ENCODE measurements around the gene FBXL17. TPM values are rescaled to one million over a fixed set of nuclear protein-coding genes. Genes with fewer than 3 reads are reported as not detected.
"Not testable (repeated sequence)": the region's sequence is repeated elsewhere in the genome, so short reads cannot be mapped to it uniquely, and the experiment has no call there.

FBXL17 gene
- total RNA-seq: 27.3 TPM
- long read RNA-seq, full-length matches to known transcripts: 4 of 25 reads
- long read RNA-seq, partial matches to known transcripts: 3 of 25 reads
- long read RNA-seq, other reads (novel, unspliced or antisense): 18 of 25 reads

DNA sequence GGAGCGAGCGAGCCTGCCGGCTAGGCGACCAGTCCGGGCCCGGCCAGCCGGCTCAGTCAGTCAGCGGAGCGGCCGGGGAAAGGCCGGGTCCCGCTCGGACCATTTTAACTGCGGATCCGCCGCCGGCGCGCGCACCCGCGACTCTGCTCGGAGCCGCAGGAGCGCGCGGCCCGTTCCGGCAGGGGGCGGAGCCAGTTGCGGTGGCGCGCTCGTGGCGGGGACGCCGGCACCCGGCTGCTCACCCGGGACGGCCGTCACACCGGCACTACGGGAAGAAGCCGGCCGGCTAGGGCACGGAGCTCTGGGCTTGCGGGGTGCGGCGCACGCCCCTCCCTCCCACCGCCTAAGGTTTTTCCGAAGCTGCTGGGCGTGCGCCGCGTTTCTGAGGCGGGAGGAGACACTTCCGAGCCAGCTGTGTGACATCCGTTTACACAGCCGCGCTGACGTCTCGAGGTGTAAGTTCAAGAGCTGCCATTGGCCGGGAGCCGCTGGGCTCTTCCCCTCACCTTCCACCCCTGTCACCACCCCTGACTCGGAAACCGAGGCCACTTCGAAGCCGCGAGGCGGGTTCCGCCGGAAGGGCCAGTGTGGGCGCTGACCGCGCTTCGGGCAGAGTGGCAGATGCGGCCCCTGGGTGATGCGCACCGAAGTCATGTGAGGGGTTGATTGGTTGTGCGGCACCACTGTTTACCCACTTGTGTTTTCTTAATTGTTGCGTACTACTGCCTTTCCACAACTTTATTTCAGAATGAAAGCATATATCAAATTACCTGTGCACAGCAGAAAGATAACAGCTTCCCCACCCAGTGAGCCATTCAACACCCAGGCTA, at the start of gene FBXL17:
Gene FBXL17 (minus strand): TSS at position 145 of the 830 bp plus-strand sequence.
- DNase-seq (ENCODE audit: low spot score): peak; percentile 98
- intact Hi-C loops (cut with DNase I): loop anchor here (5.0 kb wide), 1 partner anchor 1030 kb away; no protein-coding TSS in a partner anchor

DNA sequence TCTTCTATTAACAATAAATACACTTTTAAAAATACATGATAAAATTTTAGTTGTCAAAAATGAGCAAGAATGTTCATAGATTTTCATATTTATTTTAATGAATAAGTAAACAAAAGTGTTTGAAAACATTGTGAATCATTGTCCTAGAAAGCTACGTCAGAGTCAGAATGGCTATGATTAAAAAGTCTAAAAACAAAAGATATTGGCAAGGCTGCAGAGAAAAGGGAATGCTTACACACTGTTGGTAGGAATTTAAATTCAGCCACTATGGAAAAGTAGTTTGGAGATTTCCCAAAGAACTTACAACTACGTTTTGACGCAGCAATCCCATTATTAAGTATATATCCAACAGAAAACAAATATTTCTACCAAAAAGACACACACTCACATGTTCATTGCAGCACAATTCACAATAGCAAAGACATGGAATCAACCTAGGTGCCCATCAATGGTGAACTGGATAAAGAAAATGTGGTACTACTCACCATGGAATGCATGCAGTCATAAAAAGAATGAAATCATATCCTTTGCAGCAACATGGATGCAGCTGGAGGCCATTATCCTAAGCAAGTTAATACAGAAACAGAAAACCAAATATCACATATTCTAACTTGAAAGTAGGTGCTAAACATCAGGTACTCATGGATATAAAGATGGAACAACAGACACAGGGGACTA, 49.2 kb upstream of the FBXL17 start:
- intact Hi-C loops (cut with DNase I): no loop called here
- no peak for DNase-seq (ENCODE audit: low spot score)

DNA sequence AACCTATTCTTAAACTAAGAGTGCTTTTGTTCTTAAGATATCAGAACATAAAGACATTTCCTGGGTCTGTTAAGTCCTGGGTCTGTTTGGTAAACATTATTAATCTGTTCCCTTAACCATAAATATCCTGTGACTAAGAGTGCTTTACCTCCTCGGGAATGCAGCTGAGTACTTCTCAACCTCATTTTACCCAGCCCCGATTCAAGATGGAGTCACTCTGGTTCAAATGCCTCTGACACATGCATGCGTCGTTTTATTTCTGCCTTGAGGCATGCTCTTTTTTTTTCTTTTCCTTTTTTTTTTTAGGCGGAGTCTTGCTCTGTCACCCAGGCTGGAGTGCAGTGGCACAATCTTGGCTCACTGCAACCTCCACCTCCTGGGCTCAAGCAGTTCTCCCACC, 39.8 kb upstream of the FBXL17 start:
- DNase-seq (ENCODE audit: low spot score): no peak
- intact Hi-C loops (cut with DNase I): no loop called here

DNA sequence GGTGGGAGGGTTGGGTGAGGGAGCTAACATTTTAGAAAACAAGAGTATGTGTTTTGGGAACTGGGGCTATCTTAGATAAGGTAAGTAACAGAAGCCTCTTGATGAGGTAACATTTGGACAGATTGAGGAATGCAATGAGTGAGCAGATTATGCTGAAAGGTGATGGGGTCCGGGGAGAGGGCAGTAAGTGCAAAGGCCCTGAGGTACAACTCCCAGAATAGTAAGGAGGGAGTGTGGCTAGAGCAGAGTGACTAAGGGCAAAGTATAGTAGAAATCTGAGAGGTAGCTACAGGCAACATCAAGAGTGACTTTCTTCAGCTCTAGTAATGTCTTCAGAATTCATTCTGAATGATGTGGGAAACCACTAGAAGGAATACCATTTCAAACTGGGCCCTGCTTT, 38.9 kb upstream of the FBXL17 start:
- DNase-seq (ENCODE audit: low spot score): no peak
- intact Hi-C loops (cut with DNase I): no loop called here

DNA sequence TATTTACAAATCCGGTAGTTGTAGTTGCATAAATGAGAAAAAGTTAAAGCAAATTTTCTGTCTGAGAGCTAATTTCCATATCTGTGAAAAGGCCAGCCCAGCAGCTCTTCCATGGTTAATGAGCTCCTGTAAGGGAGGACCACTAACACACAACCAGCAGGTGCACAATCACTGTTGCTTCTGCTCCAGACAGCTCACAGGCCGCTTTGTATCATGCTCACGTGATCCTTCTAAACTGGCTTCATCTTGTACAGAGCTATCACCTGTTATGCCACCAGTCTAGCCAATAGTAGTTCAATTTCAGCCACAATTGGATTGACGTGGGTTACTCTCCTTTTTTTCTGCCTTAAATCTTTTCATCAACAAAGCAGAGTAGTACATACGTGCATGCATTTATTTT, 38.3 kb upstream of the FBXL17 start:
- intact Hi-C loops (cut with DNase I): no loop called here
- DNase-seq (ENCODE audit: low spot score): no peak

DNA sequence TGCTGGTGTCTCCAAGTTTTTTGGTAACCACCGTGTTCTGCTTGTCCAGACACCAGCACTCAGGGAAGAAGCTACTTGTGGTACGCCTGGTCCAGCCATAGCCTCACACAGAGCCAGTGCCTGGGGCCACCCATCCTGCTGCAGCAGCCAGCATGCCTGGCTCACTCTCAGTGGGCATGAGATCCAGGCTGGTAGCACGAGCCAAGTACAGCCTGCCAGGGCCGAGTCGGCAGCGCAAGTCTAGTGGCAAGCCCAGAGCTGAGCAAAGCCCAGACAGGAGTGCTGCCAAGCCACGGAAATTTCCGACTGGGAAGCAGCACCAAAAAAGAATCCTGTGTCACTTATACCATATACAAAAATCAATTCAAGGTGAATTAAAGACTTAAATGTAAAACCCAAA, 36.3 kb upstream of the FBXL17 start:
- intact Hi-C loops (cut with DNase I): no loop called here

DNA sequence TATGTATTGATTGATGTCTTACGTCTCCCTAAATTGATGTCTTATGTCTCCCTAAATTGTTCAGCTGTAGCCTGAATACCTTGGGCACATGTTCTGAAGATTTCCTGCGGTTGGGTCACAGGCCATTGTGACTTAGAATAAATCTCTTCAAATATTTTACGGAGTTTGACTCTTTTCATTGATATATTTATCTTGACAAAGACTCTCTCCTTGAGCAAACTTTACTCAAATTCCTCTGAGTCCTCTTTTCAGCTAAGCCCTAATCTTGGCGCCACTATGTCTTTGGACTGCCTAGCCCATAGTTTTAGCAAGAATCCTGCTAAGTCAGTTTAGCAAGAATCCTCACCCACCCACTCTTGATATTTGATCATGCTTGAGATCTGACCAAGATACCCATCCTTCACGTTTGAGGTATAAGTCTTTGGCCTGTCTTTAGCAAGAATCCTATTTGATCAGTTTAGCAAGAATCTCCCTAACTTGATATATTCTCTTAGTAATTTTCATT, 35.3 kb upstream of the FBXL17 start:
- DNase-seq (ENCODE audit: low spot score): no peak
- intact Hi-C loops (cut with DNase I): no loop called here

More for the DNA sequence above, 36.3 kb upstream of the FBXL17 start:
- peak; percentile 84 for DNase-seq (ENCODE audit: low spot score)

DNA sequence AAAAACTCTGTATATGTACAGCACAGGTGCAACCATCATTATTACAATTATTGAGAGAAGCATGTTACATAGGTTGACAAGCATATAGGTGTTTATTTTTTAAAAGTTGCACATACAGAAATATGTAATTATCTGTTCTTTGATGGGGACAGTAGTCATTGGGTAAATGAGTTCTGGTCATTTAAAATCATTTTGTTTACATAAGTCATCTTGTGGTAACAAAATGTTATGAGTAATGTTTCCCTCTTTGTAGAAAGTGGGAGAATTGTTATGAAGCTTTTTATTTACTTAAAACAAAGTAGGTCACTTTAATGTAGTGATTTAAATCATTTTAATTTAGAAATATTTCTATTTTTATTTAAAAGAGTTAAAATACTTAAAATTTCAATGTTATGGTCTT, 33.8 kb upstream of the FBXL17 start:
- DNase-seq (ENCODE audit: low spot score): no peak
- intact Hi-C loops (cut with DNase I): no loop called here

DNA sequence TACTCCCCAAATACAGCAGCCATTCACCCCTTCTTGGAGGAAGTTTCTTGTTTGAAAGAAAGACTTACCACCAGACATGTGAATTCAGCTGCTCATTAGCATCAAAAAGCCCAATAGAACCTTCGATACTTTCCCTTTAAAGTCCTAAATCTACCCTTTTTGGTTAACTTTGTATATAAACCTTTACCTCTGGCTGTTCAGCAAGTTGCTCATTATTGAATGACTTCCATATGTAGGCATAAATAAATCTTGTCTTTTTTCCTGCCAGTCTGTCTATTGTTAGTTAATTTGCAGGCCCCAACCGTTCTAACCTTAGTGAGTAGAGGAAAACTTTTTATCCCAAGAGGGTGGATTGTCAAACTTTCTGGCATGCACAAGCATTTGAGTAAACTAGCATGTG, 27.9 kb upstream of the FBXL17 start:
- DNase-seq (ENCODE audit: low spot score): no peak
- intact Hi-C loops (cut with DNase I): no loop called here

DNA sequence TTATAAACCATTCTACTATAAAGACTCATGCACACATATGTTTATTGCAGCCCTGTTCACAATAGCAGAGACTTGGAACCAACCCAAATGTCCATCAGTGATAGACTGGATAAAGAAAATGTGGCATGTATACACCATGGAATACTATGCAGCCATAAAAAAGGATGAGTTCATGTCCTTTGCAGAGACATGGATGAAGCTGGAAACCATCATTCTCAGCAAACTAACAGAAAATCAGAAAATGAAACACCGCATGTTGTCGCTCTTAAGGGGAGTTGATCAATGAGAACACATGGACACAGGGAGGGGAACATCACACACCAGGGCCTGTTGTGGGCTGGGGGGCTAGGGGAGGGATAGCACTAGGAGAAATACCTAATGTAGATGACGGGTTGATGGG, 23.3 kb upstream of the FBXL17 start:
- intact Hi-C loops (cut with DNase I): not testable (repeated sequence)

DNA sequence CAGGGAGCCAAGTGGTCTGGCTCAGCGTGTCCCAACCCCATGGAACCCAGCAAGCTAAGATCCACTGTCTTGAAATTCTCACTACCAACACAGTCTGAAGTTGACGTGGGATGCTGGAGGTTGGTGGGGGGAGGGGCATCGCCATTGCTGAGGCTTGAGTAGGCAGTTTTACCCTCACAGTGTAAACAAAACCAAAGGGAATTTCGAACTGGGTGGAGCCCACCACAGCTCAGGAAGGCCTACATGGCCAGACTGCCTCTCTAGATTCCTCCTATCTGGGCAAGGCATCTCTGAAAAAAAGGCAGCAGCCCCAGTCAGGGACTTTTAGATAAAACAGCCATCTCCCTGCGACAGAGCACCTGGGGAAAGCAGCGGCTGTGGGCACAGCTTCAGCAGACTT, 17.1 kb upstream of the FBXL17 start:
- DNase-seq (ENCODE audit: low spot score): no peak
- intact Hi-C loops (cut with DNase I): no loop called here

More for the DNA sequence above, 23.3 kb upstream of the FBXL17 start:
- not testable (repeated sequence) for DNase-seq (ENCODE audit: low spot score)

DNA sequence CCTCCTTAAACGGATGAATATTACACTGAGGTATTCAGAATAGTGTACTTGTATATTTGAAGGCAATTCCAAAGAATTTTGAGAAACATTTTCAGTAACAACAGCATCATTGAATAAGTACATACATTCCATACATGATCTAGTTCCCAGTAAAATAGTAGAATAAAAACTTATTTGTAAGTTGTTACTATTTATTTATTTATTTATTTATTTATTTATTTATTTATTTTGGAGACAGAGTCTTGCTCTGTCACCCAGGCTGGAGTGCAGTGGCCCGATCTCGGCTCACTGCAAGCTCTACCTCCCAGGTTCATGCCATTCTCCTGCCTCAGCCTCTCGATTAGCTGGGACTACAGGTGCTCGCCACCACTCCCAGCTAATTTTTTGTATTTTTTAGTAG, 14.9 kb upstream of the FBXL17 start:
- intact Hi-C loops (cut with DNase I); DNase-seq (ENCODE audit: low spot score): not testable (repeated sequence)

DNA sequence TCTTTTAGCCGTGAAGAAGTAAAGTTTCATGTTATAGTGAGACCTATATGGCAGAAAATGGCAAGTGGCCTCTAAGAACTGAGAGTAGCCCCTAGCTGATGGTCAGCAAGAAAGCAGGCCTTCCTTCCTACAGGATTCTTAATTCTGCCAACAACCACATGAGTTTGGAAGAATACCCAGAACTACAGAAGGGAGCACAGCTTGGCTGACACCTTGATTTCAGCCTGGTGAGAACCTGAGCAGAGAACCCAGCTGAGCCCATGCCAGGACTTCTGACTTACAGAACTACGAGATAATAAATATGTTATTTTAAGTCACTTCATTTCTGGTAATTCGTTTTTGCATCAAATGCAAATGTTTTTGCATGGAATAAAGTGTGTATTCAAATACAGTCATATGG, 5.9 kb upstream of the FBXL17 start:
- DNase-seq (ENCODE audit: low spot score): no peak
- intact Hi-C loops (cut with DNase I): no loop called here

DNA sequence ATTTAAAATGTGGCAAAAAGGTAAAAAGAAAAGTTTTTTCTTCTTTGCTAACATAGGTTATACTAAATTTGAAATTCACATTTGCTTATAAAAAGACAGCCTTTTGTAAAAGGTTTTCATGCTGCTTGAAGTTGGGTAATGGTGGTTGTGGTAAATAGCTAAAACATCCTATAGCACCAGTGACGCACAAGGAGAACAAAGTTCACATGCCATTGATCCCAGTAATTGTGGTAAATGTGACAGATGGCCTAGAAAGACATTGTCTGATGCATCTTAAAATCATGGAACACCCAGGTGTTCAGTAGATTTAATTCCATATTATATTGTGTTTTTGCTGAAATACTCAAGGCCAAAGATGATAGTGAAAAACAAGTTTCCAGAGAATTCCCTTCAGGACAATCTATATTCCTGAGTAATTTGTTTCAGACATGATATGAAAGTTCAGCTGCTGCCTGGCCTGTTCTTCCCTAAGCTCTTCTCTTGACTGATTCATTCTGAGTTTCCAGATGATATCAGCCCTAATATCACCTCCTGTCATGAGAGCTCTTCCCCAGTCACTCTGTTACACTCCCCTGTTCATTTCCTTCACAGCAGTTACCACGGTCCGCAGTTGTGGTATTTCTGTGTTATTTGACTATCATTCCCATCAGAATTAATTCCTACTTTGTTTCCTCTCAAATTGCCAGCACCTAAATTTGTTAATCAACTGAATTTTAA, 4.6 kb upstream of the FBXL17 start:
- intact Hi-C loops (cut with DNase I): no loop called here
- DNase-seq (ENCODE audit: low spot score): no peak

DNA sequence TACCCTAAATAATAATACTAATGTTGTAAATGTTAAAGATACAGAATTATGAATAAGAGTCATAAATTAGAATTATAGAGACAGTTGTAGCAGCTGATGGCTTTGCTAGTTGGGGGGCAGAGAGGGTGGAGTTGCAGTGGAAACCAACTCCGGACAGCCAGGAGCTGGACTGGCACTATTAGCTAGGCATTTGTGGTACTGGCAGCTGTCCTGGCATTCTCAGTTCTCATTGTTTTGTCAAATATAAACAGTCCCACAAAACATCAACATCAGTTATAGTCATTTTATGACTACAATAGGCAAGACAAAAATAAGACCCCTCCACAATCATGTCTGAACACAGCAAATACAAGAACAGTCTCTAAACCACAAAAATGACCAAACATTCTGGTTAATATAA, 2.8 kb upstream of the FBXL17 start:
- intact Hi-C loops (cut with DNase I): loop anchor here (5.0 kb wide), 1 partner anchor 1028 kb away; no protein-coding TSS in a partner anchor
- DNase-seq (ENCODE audit: low spot score): no peak

DNA sequence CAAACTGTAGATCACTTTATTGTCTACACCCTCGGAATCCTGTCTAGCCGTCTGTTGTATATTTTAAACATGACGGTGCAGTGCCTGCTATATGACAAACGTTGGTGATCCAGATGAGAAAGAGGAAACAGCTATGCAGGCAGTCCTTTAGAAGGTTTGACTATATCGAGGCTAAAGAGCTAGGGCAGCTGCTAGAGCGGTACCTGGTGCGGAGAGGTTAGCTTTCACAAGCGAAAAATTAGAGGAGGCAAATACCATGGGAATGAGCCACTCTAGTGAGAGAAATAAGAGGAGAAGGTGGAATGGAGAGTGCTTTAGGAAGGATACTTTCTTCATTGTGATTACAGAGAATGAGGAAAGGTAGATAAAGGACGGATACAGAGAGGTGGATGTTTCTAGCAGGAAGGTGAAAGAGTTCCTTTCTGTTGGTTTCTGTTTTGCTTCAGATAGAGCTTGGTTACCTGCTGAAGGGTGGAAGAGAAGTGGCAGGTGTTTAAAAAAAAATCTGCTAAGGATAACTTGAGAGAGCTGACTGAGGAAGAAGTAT, 959 bp upstream of the FBXL17 start:
- intact Hi-C loops (cut with DNase I): loop anchor here (5.0 kb wide), 1 partner anchor 1029 kb away; no protein-coding TSS in a partner anchor
- no peak for DNase-seq (ENCODE audit: low spot score)

DNA sequence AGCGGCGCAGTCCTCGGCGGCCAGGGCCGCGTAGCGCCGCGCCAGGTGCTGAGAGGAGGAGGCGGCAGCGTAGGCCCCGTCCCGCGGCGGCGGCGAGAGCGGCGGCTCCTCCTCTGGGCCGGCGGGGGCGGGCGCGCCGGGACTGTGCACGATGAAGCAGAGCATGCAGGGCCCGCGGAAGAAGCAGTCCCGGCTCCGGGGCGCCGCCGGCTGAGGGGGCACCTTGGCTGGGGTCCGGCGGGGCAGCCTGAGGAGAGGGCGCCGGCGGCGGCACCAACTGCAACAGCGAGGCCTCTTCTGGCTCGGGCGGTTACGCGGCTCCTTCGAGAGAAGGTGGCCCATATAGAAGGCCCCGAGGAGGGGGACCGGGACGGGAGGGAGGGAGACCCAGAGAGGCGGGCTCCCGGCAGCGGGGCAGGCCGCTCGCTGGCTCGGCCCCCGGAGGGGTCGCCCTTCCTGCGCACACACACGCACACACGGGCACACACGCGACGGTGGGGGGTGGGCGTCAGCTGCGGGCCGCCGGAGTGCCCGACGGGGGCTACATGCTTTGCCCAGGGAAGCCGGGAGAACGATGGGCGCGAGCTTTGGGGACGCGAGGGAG, 446 bp downstream of the FBXL17 start:
- DNase-seq (ENCODE audit: low spot score): peak; percentile 86
- intact Hi-C loops (cut with DNase I): loop anchor here (5.0 kb wide), 1 partner anchor 1031 kb away; no protein-coding TSS in a partner anchor

DNA sequence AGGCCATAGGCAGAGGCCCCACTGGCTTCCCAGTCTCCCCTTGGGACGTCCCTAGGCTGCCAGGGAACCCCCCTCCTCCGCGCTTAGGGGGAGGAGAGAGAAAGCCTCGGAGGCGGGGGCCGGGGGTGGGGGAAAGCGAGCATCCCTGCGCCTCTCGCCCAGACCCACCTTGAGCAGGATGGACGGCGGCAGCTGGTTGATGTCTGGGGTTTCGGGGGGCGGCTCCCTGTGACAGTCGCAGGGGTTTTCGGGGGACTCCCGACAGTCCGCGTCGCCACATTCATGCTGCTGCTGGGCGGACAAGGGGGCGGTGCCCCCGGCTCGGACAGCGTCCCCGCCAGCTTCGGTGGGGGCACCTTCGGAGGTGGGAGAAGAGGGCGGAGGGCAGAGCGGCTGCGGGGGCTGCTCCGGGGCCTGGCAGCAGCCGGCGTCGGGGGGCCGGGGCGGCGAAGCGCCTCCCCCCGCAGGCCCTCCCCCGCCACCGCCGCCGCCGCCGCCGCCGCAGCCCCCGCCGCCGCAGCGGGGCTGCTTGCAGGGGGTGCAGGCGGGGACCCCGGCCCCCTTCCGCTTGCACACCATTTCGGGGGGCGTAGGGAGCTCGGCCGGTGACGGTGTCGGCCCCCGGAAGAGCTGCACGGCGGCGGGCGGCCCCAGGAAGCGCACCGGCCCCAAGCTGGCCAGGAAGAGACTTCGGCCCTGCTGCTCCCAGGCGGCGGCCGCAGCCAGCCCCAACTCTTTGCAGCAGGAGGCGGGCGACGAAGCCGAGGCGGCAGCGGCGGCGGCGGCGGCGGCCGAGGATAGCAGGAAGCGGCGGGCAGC, 1.2 kb downstream of the FBXL17 start:
- intact Hi-C loops (cut with DNase I): loop anchor here (5.0 kb wide), 1 partner anchor 1032 kb away; no protein-coding TSS in a partner anchor
- peak; percentile 77 for DNase-seq (ENCODE audit: low spot score)
